GM12878 (cell line): ENCODE data around the gene SYNGAP1. TPM values are rescaled to one million over a fixed set of nuclear protein-coding genes. Genes with fewer than 3 reads are reported as not detected.
A peak's percentile ranks its signal among the peaks of the same experiment; 100 is the strongest.

Source experiments
- ATF7 ChIP-seq: fragments of 450-650 bp; IDR thresholded peaks from 2 replicates; pipeline ENCODE4 v1.6.1; 2016; ENCODE audit warnings: low read depth, mild to moderate bottlenecking
- CEBPZ ChIP-seq: fragments of 150-350 bp; IDR thresholded peaks from 2 replicates; pipeline ENCODE4 v1.6.1; 2016; ENCODE audit warnings: low read depth, low read length
- CHD2 ChIP-seq: IDR thresholded peaks from 2 replicates; pipeline ENCODE4 v1.6.1; 2011; ENCODE audit warnings: low read depth, low read length, improper control_type of control experiment, borderline replicate concordance
- CREM ChIP-seq: IDR thresholded peaks from 2 replicates; pipeline ENCODE4 v1.6.1; 2014; ENCODE audit warnings: antibody characterized with exemption, low read depth
- CUX1 ChIP-seq: IDR thresholded peaks from 2 replicates; pipeline ENCODE4 v1.6.1; 2012; ENCODE audit warnings: improper control_type of control experiment, low read depth, low read length; ENCODE audit not compliant: insufficient replicate concordance
- DPF2 ChIP-seq: fragments of 450-650 bp; IDR thresholded peaks from 2 replicates; pipeline ENCODE4 v1.6.1; 2017; ENCODE audit warnings: mild to moderate bottlenecking
- EGR1 ChIP-seq, 2 experiments: IDR thresholded peaks; 1 replicate in 1 of 2; 2 replicates in 1 of 2; pipeline ENCODE4 v1.6.1; 2011 to 2012; ENCODE audit warnings: low read depth in 2 of 2, low read length in 2 of 2, borderline replicate concordance in 1 of 2, mild to moderate bottlenecking in 1 of 2, moderate library complexity in 1 of 2
- EZH2 ChIP-seq: IDR thresholded peaks from 2 replicates; pipeline ENCODE4 v1.6.1; 2012; ENCODE audit warnings: low read depth, mild to moderate bottlenecking, control low read depth, inconsistent platforms, low read length, borderline replicate concordance; ENCODE audit not compliant: control insufficient read depth
- FOXK2 ChIP-seq: fragments of 450-650 bp; IDR thresholded peaks from 2 replicates; pipeline ENCODE4 v1.6.1; 2017; ENCODE audit warnings: mild to moderate bottlenecking, moderate library complexity
- HDGF ChIP-seq: fragments of 450-650 bp; IDR thresholded peaks from 2 replicates; pipeline ENCODE4 v1.6.1; 2016; ENCODE audit warnings: antibody characterized with exemption
- IRF3 ChIP-seq: fragments of 450-650 bp; IDR thresholded peaks from 2 replicates; pipeline ENCODE4 v1.6.1; 2014; ENCODE audit warnings: mild to moderate bottlenecking
- KAT2A ChIP-seq: conservative IDR thresholded peaks from 2 replicates; pipeline ENCODE4 v1.6.1; 2011; ENCODE audit warnings: low read depth, low read length; ENCODE audit not compliant: control insufficient read depth
- LARP7 ChIP-seq: fragments of 450-650 bp; IDR thresholded peaks from 2 replicates; pipeline ENCODE4 v1.6.1; 2017; ENCODE audit warnings: mild to moderate bottlenecking
- POLR2A ChIP-seq: IDR thresholded peaks from 2 replicates; pipeline ENCODE4 v1.6.1; 2011; ENCODE audit warnings: low read depth, mild to moderate bottlenecking, low read length
- POLR2AphosphoS5 ChIP-seq: IDR thresholded peaks from 2 replicates; pipeline ENCODE4 v1.6.1; 2011; ENCODE audit warnings: mild to moderate bottlenecking, low read length, inconsistent platforms
- RAD51 ChIP-seq: fragments of 450-650 bp; IDR thresholded peaks from 2 replicates; pipeline ENCODE4 v1.6.1; 2016; ENCODE audit warnings: moderate library complexity, mild to moderate bottlenecking, inconsistent platforms
- SMAD5 ChIP-seq: IDR thresholded peaks from 2 replicates; pipeline ENCODE4 v1.6.1; 2016; ENCODE audit warnings: antibody characterized with exemption, low read depth
- SREBF2 ChIP-seq: IDR thresholded peaks from 2 replicates; pipeline ENCODE4 v1.6.1; 2012; ENCODE audit warnings: mild to moderate bottlenecking, low read length
- TARDBP ChIP-seq: IDR thresholded peaks from 2 replicates; pipeline ENCODE4 v1.6.1; 2016; ENCODE audit warnings: borderline replicate concordance
- TBL1XR1 ChIP-seq: IDR thresholded peaks from 2 replicates; pipeline ENCODE4 v1.6.1; 2012; ENCODE audit warnings: low read depth, low read length, improper control_type of control experiment
- YBX1 ChIP-seq: fragments of 450-650 bp; IDR thresholded peaks from 2 replicates; pipeline ENCODE4 v1.6.1; 2016; ENCODE audit warnings: antibody characterized with exemption
- ZNF24 ChIP-seq: fragments of 450-650 bp; IDR thresholded peaks from 2 replicates; pipeline ENCODE4 v1.6.1; 2017; ENCODE audit warnings: antibody characterized with exemption, mild to moderate bottlenecking
- ZNF622 ChIP-seq: fragments of 450-650 bp; IDR thresholded peaks from 2 replicates; pipeline ENCODE4 v1.6.1; 2017; ENCODE audit warnings: mild to moderate bottlenecking, inconsistent platforms
- polyA plus RNA-seq, 11 experiments: library from polyadenylated mRNA; depleted of rRNA in 4 of 11; unstranded in 6 of 11; stranded (reverse) in 5 of 11; fragments of >200 nt; fragmentation: Nextera tagmentation in 4 of 11; fragmentation: Illumina TruSeq in 1 of 11; extraction: Ambion mirVana in 4 of 11; extraction: Trizol in 1 of 11; gene quantifications; 1 replicate in 1 of 11; 2 replicates in 10 of 11; pipeline versions ENCODE4 v1.2.1 to v1.2.3, GENCODE V29; 2011 to 2016; ENCODE audit warnings: inconsistent platforms in 2 of 11, missing spikeins in 2 of 11, low read depth in 1 of 11
- total RNA-seq, 4 experiments: library from RNA; depleted of rRNA in 3 of 4; stranded (reverse); fragments of >200 nt in 3 of 4; fragmentation: Illumina TruSeq in 1 of 4; extraction: Trizol in 1 of 4; gene quantifications; 2 replicates each; pipeline versions ENCODE4 v1.2.1 to v1.2.3, GENCODE V29; 2013 to 2021

SYNGAP1 gene
- total and polyA plus RNA-seq, 10 of the 15 experiments (the other 5 are each of a cell fraction or from before 2014, with no cell fraction given): 0.05 to 9.2 (median 1.2) TPM

- TF ChIP-seq CUX1: no peak
- TF ChIP-seq KAT2A: no peak
- TF ChIP-seq HDGF: no peak; the same call in 1 of the 2 replicates
- TF ChIP-seq POLR2A: peak; percentile 94
- TF ChIP-seq LARP7: no peak
- no peak for TF ChIP-seq TBL1XR1
- peak; percentile 90 for TF ChIP-seq CHD2
- TF ChIP-seq DPF2: no peak
- TF ChIP-seq ATF7: no peak
- TF ChIP-seq IRF3: peak; percentile 79
- TF ChIP-seq SMAD5: peak; percentile 72; the same call in 1 of the 2 replicates
- TF ChIP-seq POLR2AphosphoS5: peak; percentile 87
- TF ChIP-seq ZNF622: no peak
- TF ChIP-seq EGR1 (IDR thresholded peaks at IDR 0.05; ENCODE audit: borderline replicate concordance in 1 of 2, low read depth in 2 of 2, low read length in 2 of 2): peak in 1 of 2 experiments; percentile 88; a peak in 1 of 3 replicates
- TF ChIP-seq EZH2: no peak
- TF ChIP-seq CREM: peak; percentile 62
- no peak for TF ChIP-seq ZNF24
- TF ChIP-seq CEBPZ: no peak
- TF ChIP-seq YBX1: no peak
- TF ChIP-seq TARDBP: no peak
- TF ChIP-seq FOXK2: no peak
- TF ChIP-seq RAD51: no peak
- no peak for TF ChIP-seq SREBF2
These were observed 34.4 kb downstream of the SYNGAP1 start, which contains the start of gene ZBTB9 (continued) for GRCh38 chr6:33454009-33454946.
